Measurements from ENCODE around the gene MACROD1.

The MACROD1 gene

GRCh38 chr11:64114231-64114630, 51.7 kb downstream of the MACROD1 start:
- intact Hi-C loops (cut with DNase I; ENCODE audit: low total_unique reads) = no loop called here
- Histone ChIP-seq H3K27ac (no peak overlapping the region), H3K4me3 (no peak overlapping the region), H3K4me1 (no peaks in the 10 kb centered on the region), H3K36me3 (peaks cover 0 to 13% (median 0%) of the 10 kb centered on the region in 3 donors), H3K9me3 (no peaks in the 10 kb centered on the region), H3K27me3 (no peaks in the 10 kb centered on the region)
- DNase-seq = no peak
- TF ChIP-seq CTCF (IDR thresholded peaks at IDR 0.05) = no peak

- intact Hi-C loops (cut with DNase I; ENCODE audit: low total_unique reads) = no loop called here
- DNase-seq = no peak
- H3K27me3 ChIP-seq = no peaks in the 10 kb centered on the region
Observed at GRCh38 chr11:64113462-64113780, 52.5 kb downstream of the MACROD1 start.

GRCh38 chr11:64112771-64113461, 53.0 kb downstream of the MACROD1 start:
- Histone ChIP-seq H3K9me3 (no peaks in the 10 kb centered on the region), H3K27ac (no peak overlapping the region), H3K4me1 (no peaks in the 10 kb centered on the region), H3K4me3 (no peak overlapping the region), H3K36me3 (peaks cover 0 to 10% (median 0%) of the 10 kb centered on the region in 3 donors), H3K27me3 (no peaks in the 10 kb centered on the region)
- intact Hi-C loops (cut with DNase I; ENCODE audit: low total_unique reads) = no loop called here
- DNase-seq = no peak
- no peak for TF ChIP-seq CTCF (IDR thresholded peaks at IDR 0.05)

More at GRCh38 chr11:64113462-64113780, 52.5 kb downstream of the MACROD1 start:
- no peak overlapping the region for H3K4me3 ChIP-seq
- TF ChIP-seq CTCF (IDR thresholded peaks at IDR 0.05) = no peak
- H3K4me1 ChIP-seq = no peaks in the 10 kb centered on the region
- H3K36me3 ChIP-seq = peaks cover 0 to 13% (median 0%) of the 10 kb centered on the region in 3 donors
- no peaks in the 10 kb centered on the region for H3K9me3 ChIP-seq
- no peak overlapping the region for H3K27ac ChIP-seq

GRCh38 chr11:64110465-64111375, 55.2 kb downstream of the MACROD1 start:
- H3K27ac ChIP-seq = no peak overlapping the region
- DNase-seq = no peak
- H3K4me3 ChIP-seq = no peak overlapping the region
- intact Hi-C loops (cut with DNase I; ENCODE audit: low total_unique reads) = no loop called here
- H3K4me1 ChIP-seq = no peaks in the 10 kb centered on the region
- H3K36me3 ChIP-seq = no peaks in the 10 kb centered on the region
- no peak for TF ChIP-seq CTCF (IDR thresholded peaks at IDR 0.05)
- no peaks in the 10 kb centered on the region for H3K9me3 ChIP-seq
- H3K27me3 ChIP-seq = no peaks in the 10 kb centered on the region

GRCh38 chr11:64109332-64109731, 56.6 kb downstream of the MACROD1 start:
- no peak for TF ChIP-seq CTCF (IDR thresholded peaks at IDR 0.05)
- Histone ChIP-seq H3K4me3 (no peak overlapping the region), H3K27ac (no peak overlapping the region), H3K4me1 (no peaks in the 10 kb centered on the region), H3K27me3 (no peaks in the 10 kb centered on the region), H3K36me3 (no peaks in the 10 kb centered on the region), H3K9me3 (no peaks in the 10 kb centered on the region)
- intact Hi-C loops (cut with DNase I; ENCODE audit: low total_unique reads) = no loop called here
- DNase-seq = no peak

Measured in tibial artery (tissue), 4 donors.